ENCODE data around the gene MYO3A. TPM values are rescaled to one million over a fixed set of nuclear protein-coding genes. Genes with fewer than 3 reads are reported as not detected.

The MYO3A gene
- polyA plus RNA-seq, 3 donors: 0.03 to 0.53 TPM; not detected in 1

- no peak overlapping the region for H3K27ac ChIP-seq (ENCODE audit: low read depth, low read length)
- WGBS, 3 donors: 63 to 73% (median 68%) methylated on average over 5 of the region's 5 CpGs
Measured at GRCh38 chr10:26194275-26194674, 260.2 kb downstream of the MYO3A start.

GRCh38 chr10:26197248-26197647 lies 263.2 kb downstream of the MYO3A start:
- WGBS, 3 donors: 85 to 87% (median 86%) methylated on average over 2 of the region's 2 CpGs
- H3K27ac ChIP-seq (ENCODE audit: low read depth, low read length): no peak overlapping the region

DNA sequence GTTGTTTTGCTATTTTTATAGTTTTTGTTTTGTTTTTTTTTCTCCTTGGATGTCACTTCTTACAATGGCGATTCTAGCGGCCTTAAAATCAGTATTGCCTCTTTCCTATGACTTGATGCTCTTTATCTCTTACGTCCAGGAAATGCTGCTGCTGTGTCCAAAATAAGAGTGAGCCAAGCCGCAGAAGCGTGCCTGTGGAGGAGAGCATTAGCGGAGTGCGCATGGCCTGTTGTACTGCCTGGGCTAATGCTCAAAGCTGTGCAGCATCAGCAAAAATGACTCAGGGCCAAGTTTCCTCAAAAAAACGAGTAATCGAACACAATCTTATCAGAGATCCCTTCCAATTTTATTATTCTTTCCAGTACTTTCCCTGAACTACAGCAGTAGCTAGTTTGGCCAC lies 264.1 kb downstream of the MYO3A start:
- no peak overlapping the region for H3K27ac ChIP-seq (ENCODE audit: low read depth, low read length)
- 69 to 81% (median 80%) methylated on average over 9 of the region's 9 CpGs for WGBS, 3 donors

DNA sequence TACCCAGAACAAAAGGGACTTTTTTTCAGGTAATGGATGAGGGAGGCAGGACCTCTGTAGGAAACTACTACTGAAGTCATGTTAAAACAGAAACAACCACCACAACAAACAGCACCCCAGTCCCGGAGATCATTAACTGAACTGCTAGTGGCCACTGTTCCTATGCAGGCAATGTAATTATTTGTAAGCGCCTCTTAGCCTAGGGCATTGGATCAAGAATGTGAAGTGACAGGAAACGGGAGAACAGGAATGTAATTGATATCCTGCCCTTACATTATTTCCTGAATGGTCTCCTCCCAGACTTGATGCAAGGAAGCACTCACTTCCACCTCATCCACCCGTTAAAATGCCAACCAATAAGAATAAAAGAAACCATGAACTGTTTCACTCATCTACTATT lies 265.8 kb downstream of the MYO3A start:
- no peak overlapping the region for H3K27ac ChIP-seq (ENCODE audit: low read depth, low read length)
- WGBS, 3 donors: 49 to 60% (median 52%) methylated on average over 4 of the region's 4 CpGs

DNA sequence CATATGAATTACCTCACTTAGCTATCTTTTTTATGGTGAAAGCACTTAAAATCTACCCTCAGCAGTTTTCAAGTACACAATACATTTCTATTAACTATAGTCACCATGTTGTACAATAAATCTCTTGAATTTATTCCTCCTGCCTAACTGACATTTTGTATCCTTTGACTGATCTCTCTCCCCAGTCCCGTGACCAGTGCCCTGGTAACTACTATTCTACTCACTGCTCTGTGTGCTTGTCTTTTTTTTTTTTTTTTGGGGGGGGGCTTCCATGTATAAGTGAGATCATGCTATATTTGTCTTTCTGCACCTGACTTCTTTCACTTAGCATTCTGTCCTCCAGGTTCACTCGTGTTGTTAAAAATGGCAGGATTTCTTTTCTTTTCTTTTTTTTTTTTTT lies 271.2 kb downstream of the MYO3A start:
- WGBS, 3 donors: 47 to 78% (median 68%) methylated on average over 2 of the region's 2 CpGs
- H3K27ac ChIP-seq (ENCODE audit: low read depth, low read length): no peak overlapping the region

- 6 to 11% (median 7%) methylated on average over 34 to 37 of the region's 37 CpGs for WGBS, 3 donors
- no peak overlapping the region for H3K27ac ChIP-seq (ENCODE audit: low read depth, low read length)
Measured at GRCh38 chr10:26211781-26212444, 277.9 kb downstream of the MYO3A start.

DNA sequence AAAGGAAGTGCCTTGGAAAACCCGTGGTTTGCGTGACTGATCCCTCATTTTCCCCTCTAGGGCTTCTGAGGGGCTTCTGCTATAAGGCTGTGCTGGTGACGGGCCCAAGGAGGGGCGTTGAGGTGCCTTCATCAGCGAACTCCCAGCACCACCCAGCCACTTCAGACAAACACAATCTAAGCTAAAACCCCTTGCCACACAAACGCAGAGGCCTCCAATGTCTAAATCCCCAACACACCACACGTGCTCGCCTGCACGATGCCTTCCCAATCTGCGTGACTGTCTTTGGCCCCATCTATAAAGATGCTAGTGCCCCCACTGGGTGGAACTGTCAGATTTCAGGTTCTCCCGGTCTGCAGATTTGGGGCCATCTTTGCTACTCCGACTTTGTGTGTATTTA lies 278.5 kb downstream of the MYO3A start:
- 6 to 8% (median 6%) methylated on average over 12 of the region's 12 CpGs for WGBS, 3 donors

GRCh38 chr10:26213157-26213800 lies 279.2 kb downstream of the MYO3A start:
- H3K27ac ChIP-seq (ENCODE audit: low read depth, low read length): no peak overlapping the region
- WGBS, 3 donors: 19 to 24% (median 22%) methylated on average over 11 of the region's 11 CpGs

More for the DNA sequence above, 278.5 kb downstream of the MYO3A start:
- no peak overlapping the region for H3K27ac ChIP-seq (ENCODE audit: low read depth, low read length)

- WGBS, 3 donors: 9 to 10% (median 9%) methylated on average over 7 of the region's 7 CpGs
- no peak overlapping the region for H3K27ac ChIP-seq (ENCODE audit: low read depth, low read length)
Measured at GRCh38 chr10:26214004-26214403, 280.0 kb downstream of the MYO3A start.

DNA sequence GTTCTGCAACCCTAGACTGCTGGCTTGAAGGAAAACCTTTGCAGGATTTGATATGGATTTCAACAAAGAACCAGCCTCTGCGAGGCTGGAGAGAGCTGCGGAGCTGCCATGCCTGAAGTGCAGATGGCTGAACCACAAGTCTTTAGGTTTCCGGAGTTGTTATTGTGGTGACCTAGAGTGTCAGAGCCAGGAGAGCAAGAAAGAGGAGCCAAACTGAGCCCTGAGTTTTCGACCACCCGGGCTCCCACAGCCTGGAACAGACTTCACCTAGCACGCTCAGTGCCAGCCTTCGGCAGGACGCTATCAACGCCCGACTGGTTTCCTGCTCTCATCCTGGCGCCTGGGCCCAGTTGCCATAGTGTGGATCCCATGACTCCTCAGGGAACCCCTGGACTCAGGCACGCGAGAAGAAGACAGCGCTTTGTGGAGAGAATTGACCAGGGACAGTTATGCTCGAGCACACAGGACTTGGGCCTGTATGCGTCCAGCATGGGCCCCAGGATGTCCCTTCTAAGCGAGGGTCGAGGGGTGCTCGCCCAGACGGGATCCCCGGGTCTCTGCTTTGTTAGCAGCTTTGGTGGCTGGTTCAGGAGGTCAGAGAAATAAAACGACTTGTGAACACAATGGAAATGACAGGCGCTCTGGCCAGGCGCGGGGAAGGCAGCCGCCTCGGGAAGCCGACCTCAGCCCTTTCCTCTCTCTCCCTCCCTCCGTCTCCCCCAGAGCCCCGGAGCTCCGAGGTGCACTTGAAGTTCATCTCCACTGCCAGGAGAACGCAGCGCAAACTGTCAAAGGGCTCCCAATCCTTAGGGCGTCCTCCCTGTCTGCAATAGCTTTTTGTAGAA lies 280.7 kb downstream of the MYO3A start:
- H3K27ac ChIP-seq (ENCODE audit: low read depth, low read length): no peak overlapping the region
- 5 to 8% (median 6%) methylated on average over 34 of the region's 34 CpGs for WGBS, 3 donors

DNA sequence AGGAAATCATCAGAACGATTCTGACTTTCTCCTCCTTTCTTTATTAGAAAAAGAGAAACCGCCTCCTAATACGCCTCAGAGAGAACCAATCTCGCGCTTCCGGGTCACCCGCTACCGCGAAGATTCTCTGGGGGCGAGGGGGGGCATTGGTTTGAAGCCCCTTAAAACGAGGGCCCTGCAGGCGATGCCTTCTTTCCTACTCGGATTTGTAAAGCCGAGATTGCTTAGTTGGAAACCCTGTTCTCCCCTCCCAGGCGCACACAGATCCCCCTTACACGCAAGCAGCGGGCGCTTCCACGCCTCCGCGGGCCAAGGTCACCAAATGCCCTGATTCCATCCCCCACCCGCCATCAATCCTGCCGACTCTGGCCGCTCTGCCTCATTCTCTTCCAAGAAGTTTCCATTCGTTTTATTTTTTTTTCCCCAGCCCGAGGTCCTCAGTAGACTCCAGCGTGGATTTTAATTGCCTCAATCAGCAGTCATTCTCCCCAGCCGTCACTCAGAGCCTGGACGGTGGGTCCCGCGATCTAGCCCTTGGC lies 281.4 kb downstream of the MYO3A start:
- WGBS, 3 donors: 1 to 3% (median 2%) methylated on average over 31 of the region's 31 CpGs

DNA sequence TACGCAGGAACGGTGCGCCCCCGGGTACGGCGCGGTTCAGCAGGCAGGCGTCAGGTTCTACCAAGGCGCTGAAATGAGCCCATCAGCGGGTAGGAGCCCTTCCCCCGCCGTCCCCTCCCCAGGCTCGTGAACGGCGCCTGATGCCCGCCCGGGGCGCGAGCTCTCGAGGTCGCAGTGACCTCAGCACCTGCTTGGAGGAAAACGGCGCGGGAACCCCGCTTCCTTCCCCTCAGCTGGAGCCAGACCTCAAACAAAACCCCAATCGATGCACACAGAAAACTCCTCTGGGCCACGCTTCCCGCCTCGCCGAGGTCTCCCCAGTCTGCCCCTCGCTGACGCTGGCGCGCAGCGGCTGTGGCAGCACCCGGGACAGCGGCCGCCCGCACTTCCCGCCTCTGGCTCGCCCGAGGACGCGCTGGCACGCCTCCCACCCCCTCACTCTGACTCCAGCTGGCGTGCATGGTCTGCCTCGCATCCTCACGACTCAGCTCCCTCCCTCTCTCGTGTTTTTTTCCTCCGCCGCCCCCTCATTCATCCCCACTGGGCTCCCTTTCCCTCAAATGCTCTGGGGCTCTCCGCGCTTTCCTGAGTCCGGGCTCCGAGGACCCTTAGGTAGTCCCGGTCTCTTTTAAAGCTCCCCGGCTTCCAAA lies 282.0 kb downstream of the MYO3A start:
- no peak overlapping the region for H3K27ac ChIP-seq (ENCODE audit: low read depth, low read length)
- 0 to 1% (median 1%) methylated on average over 56 to 57 of the region's 57 CpGs for WGBS, 3 donors

More for the DNA sequence above, 281.4 kb downstream of the MYO3A start:
- H3K27ac ChIP-seq (ENCODE audit: low read depth, low read length): no peak overlapping the region

DNA sequence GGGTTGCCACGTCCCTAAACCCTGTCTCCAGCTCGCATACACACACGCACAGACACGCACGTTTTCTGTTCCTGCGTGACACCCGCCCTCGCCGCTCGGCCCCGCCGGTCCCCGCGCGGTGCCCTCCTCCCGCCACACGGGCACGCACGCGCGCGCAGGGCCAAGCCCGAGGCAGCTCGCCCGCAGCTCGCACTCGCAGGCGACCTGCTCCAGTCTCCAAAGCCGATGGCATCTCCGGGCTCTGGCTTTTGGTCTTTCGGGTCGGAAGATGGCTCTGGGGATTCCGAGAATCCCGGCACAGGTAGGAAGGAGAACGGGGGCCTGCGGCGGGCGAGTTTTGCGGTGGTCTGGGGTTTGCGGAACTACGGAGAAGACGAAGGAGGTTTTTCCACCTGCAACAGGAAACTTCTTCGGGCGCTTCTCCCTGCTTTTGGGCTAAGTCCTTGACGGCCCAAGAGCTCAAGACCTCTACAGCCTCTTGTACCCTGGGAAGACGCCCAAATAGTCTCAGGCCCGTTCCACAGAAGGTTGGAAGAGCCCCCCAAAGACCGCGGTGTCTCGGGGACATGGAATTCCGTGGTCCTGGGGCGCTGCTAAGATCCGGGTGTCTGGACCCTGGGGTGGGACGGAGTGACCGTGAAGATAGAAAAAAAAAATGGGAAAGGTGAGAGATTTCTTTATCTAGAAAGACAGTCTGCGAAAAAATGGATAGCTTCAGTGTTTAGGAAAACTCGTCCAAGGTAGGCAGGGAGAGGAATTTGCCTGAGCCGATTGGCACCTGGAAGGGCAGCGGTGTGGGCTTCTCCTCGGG lies 282.8 kb downstream of the MYO3A start, which contains the start of gene GAD2:
GAD2 (plus strand) TSS at position 190 of the 811 bp plus-strand sequence; CDS start at position 226, 36 bp downstream.
- 1 to 3% (median 2%) methylated on average over 60 of the region's 60 CpGs for WGBS, 3 donors
- no peak within 1 kb of the TSS for H3K27ac ChIP-seq (ENCODE audit: low read depth, low read length)

DNA sequence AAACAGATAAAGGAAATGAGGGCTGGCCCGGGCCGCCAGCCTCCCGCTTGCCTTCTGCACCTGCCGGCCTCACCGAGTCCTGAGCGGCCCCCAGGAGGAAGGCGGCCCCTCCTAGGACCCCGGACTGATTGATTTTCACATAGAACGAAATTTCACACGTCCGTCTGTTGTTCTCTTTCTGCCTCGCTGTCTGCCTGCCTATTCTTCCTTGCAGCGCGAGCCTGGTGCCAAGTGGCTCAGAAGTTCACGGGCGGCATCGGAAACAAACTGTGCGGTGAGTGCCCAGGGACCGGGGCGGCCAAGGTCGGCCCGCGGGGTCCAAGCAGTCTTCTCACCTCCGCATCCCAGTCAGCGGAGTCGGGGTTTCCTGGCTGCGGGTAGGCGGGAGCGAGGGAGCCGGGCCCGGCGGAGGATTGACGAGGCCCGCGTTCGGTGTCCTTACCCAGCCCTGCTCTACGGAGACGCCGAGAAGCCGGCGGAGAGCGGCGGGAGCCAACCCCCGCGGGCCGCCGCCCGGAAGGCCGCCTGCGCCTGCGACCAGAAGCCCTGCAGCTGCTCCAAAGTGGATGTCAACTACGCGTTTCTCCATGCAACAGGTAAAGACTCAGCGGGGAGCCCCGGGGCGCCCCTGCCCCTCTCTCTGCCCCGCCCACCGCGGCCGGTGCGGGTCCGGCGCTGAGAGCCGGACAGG lies 283.5 kb downstream of the MYO3A start:
- 1 to 3% (median 2%) methylated on average over 57 to 64 of the region's 64 CpGs for WGBS, 3 donors
- no peak overlapping the region for H3K27ac ChIP-seq (ENCODE audit: low read depth, low read length)

GRCh38 chr10:26219676-26220075 lies 285.6 kb downstream of the MYO3A start:
- 45 to 72% (median 45%) methylated on average over 1 of the region's 1 CpG for WGBS, 3 donors
- no peak overlapping the region for H3K27ac ChIP-seq (ENCODE audit: low read depth, low read length)

- H3K27ac ChIP-seq (ENCODE audit: low read depth, low read length): no peak overlapping the region
Measured at GRCh38 chr10:26220901-26221300, 286.9 kb downstream of the MYO3A start.

DNA sequence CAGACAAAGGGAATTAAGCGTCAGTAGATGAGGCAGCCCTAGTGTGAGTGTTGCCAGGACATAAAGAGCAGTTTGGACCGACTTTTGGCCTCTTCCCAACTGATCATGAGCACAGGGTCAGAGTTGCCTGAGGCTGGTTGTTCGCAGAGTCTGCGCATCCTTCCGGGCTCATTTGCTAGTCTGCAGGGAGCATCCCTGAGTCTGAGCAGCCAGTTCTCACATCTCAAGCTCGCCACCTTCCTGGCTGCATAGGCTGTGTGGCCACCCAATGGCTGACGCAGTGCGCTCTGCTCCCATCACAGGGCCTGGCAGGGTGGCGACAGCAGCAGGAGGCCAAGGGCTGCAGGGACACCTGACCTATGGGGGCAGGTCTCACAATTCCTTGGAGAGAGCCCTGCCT lies 287.5 kb downstream of the MYO3A start:
- no peak overlapping the region for H3K27ac ChIP-seq (ENCODE audit: low read depth, low read length)
- WGBS, 3 donors: 13 to 26% (median 19%) methylated on average over 9 of the region's 9 CpGs

Measured in adipose tissue (tissue), 3 donors.